HG03457 (cell line): Measurements from ENCODE around the gene PCGF5.
A peak's percentile ranks its signal among the peaks of the same experiment; 100 is the strongest.
"Not testable (repeated sequence)": the region's sequence is repeated elsewhere in the genome, so short reads cannot be mapped to it uniquely, and the experiment has no call there.

ENCODE experiments used
- ATAC-seq: cut with Tn5 transposase; IDR thresholded peaks from one replicate; pipeline ENCODE4 v1.9.1; 2021; ENCODE audit warnings: moderate number of reproducible peaks; ENCODE audit not compliant: unreplicated experiment

Gene PCGF5

GRCh38 chr10:91208642-91209041, 11.8 kb upstream of the PCGF5 start:
- ATAC-seq: no peak

GRCh38 chr10:91210014-91210413, 10.4 kb upstream of the PCGF5 start:
- ATAC-seq: no peak

- peak; percentile 74 for ATAC-seq
These were observed 10.0 kb upstream of the PCGF5 start for GRCh38 chr10:91210435-91210834.

- no peak for ATAC-seq
These were observed 8.8 kb upstream of the PCGF5 start for GRCh38 chr10:91211675-91212074.

DNA sequence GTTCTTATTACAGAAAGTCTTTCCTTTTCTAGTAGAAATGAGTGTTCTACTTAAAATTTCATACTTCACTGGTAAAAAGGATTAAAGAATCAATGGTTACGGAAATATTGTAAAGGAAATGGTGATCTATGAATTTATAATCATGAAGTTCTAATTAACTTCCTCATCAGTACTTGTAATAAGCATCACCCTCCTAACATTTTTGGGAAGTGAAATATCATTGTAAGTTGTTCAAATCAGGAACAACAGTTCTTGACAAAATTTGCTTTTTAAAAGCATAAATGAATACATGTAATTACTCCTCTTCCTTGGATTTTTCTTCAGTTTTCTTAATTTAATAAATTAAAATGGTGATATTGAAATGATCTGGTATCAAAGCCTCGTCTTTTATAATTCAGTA, 5.6 kb upstream of the PCGF5 start:
- ATAC-seq: no peak

GRCh38 chr10:91215384-91215783, 5.1 kb upstream of the PCGF5 start:
- no peak for ATAC-seq

DNA sequence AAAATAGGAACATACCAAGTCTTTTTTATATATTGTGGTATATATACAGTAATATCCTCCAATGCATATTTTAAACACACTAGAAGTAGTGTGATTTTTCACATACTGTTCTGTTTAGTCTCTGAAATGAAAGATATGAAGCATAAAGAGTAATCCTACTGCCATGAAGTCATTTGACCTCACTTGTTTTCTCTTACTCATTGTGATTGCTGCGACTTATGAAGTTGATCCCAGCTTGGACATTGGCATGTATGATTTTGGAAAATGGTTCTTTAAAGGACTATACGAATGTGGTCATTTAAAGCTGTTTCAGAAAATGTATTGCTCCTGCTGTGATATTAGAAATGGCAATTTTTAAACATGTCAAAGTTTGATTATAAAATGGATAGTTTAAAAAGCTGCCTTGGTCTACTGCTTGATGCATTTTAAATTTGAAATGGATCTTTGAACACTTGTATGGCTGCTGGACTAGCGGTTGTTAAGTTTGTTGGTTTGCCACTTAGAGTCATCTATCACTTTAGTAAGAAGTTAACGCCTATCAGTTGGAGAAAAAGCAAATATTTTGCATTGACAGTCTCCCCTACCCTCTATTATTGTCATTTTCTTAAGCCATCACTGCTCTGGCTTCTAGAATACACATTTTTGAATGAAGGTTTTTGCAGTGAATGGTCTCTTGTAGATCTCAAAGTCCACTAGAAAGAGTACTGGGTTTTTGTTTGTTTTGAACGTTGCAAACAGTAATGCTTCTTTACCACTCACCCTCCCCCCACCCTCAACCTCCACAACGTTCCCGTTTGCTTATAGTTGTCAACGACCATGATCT, 881 bp upstream of the PCGF5 start:
- ATAC-seq: no peak

- ATAC-seq: no peak
These were observed 652 bp downstream of the PCGF5 start for GRCh38 chr10:91220954-91221675.

DNA sequence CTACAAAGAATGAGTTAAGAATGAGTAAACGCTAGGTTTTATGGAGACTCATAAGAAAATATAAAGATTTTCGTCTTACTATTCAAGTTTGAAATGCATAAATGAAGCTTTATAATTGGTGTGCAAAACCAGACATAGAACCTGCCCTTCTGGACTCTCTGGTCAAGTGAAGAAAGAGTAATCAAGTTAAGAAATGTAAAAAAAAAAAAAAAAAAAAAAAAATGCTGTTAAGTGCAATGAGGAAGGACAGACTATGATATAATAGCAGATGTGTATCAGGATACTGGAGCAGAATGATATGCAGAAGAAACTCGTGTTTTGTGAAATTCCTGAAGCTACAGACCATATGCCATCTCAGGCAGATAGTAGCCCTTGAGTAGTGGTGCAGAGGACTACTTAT, 5.6 kb downstream of the PCGF5 start:
- ATAC-seq: no peak

- ATAC-seq: no peak
These were observed 7.1 kb downstream of the PCGF5 start for GRCh38 chr10:91227576-91227975.

GRCh38 chr10:91229683-91230082, 9.2 kb downstream of the PCGF5 start:
- no peak for ATAC-seq

GRCh38 chr10:91238191-91238590, 17.7 kb downstream of the PCGF5 start:
- ATAC-seq: no peak

DNA sequence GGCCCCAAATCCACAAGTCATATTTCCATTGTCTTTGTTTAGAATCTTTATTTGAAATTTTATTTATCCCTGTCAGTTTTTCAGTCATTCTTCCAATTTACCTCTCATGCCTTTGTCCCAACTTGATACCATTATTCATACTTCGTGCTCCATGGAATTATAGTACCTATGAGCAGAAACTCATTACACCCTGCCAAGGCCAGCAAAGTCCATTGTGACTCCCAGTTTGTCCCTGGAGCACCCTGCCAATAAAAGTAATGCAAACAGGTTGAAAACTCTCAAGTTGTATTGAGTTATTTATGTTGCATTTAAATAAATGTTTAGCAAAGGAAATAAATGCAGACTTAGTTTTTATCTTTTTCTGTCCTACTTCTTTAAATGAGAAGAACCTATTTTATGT, 19.3 kb downstream of the PCGF5 start:
- no peak for ATAC-seq

DNA sequence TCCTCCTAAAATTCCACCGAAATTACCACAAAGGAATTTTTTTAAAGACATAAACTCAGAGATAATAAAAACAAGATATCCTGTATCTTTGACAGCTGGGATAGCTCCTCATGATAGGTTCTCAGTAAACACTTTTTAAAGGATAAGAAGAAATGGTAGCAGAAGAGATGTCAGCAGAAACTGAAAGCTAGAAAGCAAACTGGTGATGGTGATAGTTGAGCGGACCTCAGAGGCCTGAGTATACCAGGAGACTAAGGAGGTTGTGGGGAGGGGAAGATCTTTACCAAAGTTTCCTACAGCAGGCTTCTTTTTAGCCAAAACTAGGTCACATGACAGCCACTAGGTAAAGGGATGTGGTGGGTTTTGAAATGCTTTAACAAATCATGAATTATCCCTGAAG, 22.5 kb downstream of the PCGF5 start:
- no peak for ATAC-seq

GRCh38 chr10:91247360-91248111, 27.1 kb downstream of the PCGF5 start:
- no peak for ATAC-seq

DNA sequence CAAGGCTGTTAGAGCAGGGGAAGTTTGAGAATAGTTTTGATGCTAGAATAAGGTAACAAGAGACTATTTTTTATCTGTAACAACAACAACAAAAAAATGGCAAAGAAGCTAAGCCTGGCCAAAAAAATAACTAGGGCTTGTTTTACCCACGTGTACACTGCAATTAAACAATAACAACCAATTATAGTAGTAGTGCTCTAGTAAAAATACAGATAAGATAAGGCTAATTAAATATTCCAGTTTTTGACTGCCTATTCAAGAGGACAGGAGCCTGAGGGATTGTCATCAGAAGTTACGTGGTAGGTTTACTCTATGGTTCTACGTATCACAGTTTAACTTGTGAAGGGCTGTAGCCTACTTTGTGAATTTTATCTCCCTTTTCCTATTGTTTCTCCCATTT, 29.2 kb downstream of the PCGF5 start:
- ATAC-seq: no peak

DNA sequence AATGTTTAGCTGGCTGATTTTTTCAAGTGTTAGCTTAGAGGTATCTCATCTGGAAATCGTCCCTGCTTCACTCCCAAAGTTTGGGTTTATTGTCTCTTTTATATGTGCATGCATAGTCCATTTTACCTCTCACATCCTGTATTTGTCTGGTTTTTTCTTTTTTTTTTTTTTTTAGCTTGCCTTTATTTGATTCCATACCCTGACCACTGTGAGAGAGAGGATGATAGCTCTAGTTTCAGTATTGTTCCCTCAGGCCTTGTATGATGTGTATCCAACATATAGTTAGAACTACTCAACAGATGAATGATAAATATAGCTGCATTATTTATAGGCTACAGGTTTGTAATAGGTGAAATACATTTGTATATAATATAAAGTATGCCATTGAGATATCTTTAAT, 29.9 kb downstream of the PCGF5 start:
- ATAC-seq: no peak

DNA sequence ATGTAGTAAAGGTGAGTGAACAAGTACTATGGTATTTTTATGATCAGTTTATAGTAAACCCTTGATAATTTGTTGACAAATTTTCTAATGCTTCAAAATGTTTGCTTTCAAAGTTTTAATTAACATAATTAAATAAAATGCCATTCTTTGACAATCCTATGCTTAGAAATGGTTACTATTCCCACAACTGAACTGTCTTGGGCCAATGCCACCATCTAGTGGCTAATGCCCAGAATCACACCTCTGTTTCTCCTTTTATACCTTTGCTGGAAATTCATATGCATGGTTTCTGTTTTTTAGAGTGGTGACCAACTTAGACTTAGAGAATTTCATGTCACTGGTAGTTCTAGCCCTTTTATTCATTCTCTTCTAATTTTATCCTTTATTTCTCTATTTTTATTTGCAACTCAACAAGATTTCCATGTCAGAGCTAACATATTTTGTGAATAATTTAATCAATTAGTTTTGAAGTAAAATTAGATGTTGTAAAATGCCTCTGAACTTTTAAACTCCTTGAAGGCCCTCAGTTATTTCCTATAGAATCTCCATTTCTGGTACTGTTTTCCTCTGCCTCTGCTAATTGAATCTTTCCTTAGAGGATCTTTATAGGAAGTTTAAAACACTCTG, 31.1 kb downstream of the PCGF5 start:
- no peak for ATAC-seq

DNA sequence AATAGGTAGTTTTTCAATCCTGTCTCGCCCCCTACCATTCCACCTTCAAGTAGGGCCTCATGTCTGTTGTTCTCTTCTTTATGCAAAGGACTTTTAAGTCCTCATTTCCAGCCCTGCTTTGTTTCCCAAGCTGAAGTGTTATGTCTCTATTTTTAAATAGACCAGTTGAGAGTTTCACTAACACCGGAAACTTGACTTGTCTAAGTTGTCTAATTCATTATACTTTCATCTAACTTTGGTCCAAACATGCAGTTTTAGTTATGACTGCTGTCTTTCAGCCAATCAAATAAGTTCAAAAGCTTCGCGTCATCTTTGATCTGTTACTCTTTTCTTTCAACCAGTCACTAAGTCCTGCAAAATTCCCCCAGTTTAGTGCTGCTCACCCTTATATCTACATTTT, 32.8 kb downstream of the PCGF5 start:
- no peak for ATAC-seq

DNA sequence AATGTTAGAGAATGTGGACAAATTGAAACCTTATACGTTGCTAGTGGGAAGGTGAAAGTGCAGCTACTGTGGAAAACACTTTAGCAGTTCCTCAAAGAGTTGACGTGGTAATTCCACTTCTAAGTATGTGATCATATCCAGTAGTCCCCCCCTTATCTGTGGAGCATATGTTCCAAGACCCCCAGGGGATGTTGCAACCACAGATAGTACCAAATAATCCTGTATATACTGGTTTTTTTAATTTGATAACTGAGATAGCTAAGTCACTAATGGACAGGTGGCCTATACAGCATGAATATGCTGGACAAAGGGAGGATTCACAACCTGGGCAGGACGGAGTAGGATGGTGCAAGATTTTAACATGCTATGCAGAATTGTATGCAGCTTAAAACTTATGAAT, 36.8 kb downstream of the PCGF5 start:
- no peak for ATAC-seq

- ATAC-seq: not testable (repeated sequence)
These were observed 40.0 kb downstream of the PCGF5 start for GRCh38 chr10:91260417-91260816.
